Activated naive CD4-positive, alpha-beta T cell treated with anti-CD3 and anti-CD28 coated beads, Interleukin-2, amount 50 U/mL, for 24 hours (primary cell): ENCODE measurements around the gene ZNF497.
"Not testable (repeated sequence)": the region's sequence is repeated elsewhere in the genome, so short reads cannot be mapped to it uniquely, and the experiment has no call there.

Experiments used
- H3K27ac Mint-ChIP-seq: one replicate; pipeline ENCODE4 v1.8.0; 2021; ENCODE audit warnings: mild to moderate bottlenecking, mixed read lengths
- H3K27me3 Mint-ChIP-seq: one replicate; pipeline ENCODE4 v1.8.0; 2021; ENCODE audit warnings: mixed read lengths
- H3K36me3 Mint-ChIP-seq: one replicate; pipeline ENCODE4 v1.8.0; 2021; ENCODE audit warnings: mixed read lengths
- H3K4me1 Mint-ChIP-seq: one replicate; pipeline ENCODE4 v1.8.0; 2021; ENCODE audit warnings: mixed read lengths
- H3K4me3 Mint-ChIP-seq: one replicate; pipeline ENCODE4 v1.8.0; 2021; ENCODE audit warnings: mild to moderate bottlenecking, mixed read lengths
- H3K9me3 Mint-ChIP-seq: one replicate; pipeline ENCODE4 v1.8.0; 2021; ENCODE audit warnings: mixed read lengths

The ZNF497 gene

GRCh38 chr19:58356766-58357480 is 5.6 kb downstream of the ZNF497 start:
- Mint-ChIP-seq H3K27me3 (no peaks in the 10 kb centered on the region), H3K27ac (no peak overlapping the region), H3K4me3 (peak overlapping the region; percentile 68), H3K4me1 (peaks cover 6% of the 10 kb centered on the region), H3K9me3 (no peaks in the 10 kb centered on the region), H3K36me3 (no peaks in the 10 kb centered on the region)

DNA sequence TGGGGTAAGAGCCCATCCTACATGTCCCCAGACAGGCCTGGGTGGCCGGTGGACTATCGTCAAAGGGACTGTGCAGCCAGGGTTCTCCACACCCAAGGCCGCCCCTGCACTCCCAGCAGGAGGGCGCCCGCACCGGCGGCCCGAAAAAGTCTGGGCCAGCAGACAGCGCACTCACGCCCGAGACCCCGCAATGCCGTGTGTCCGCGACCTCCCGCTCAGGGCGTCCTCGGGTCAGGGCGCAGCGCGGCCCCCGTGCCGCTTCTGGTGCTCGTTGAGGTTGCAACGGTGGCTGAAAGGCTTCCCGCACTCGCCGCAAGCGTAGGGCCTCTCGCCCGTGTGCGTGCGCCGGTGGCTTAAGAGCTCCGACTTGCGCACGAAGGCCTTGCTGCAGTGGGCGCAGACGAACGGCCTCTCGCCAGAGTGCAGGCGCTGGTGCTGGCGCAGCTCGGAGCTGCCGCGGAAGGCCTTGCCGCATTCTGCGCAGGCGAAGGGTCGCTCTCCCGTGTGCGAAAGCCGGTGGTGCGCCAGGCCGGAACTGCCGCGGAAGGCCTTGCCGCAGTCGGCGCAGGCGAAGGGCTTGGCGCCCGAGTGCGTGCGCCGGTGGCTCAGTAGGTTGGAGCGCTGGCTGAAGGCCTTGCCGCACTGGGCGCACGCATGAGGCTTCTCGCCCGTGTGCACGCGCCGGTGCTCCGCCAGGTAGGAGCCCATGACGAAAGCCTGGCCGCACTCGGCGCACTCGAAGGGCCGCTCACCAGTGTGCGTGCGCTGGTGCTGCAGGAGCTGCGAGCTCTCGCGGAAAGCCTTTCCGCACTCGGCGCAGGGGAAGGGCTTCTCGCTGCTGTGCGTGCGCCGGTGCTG is 6.4 kb downstream of the ZNF497 start:
- no peaks in the 10 kb centered on the region for H3K9me3 Mint-ChIP-seq
- no peaks in the 10 kb centered on the region for H3K27me3 Mint-ChIP-seq
- no peaks in the 10 kb centered on the region for H3K36me3 Mint-ChIP-seq
- H3K4me3 Mint-ChIP-seq = peak overlapping the region; percentile 68
- no peak overlapping the region for H3K27ac Mint-ChIP-seq
- peaks cover 3% of the 10 kb centered on the region for H3K4me1 Mint-ChIP-seq

- Mint-ChIP-seq H3K27ac (no peak overlapping the region), H3K9me3 (no peaks in the 10 kb centered on the region), H3K36me3 (no peaks in the 10 kb centered on the region), H3K4me3 (no peak overlapping the region), H3K4me1 (peaks cover 3% of the 10 kb centered on the region), H3K27me3 (no peaks in the 10 kb centered on the region)
These were observed 7.2 kb downstream of the ZNF497 start for GRCh38 chr19:58355215-58355796.

- Mint-ChIP-seq H3K4me3 (no peak overlapping the region), H3K27ac (no peak overlapping the region), H3K4me1 (peaks cover 6% of the 10 kb centered on the region), H3K27me3 (no peaks in the 10 kb centered on the region), H3K9me3 (no peaks in the 10 kb centered on the region), H3K36me3 (peaks cover 2% of the 10 kb centered on the region)
These were observed 8.0 kb downstream of the ZNF497 start for GRCh38 chr19:58354478-58355030.

DNA sequence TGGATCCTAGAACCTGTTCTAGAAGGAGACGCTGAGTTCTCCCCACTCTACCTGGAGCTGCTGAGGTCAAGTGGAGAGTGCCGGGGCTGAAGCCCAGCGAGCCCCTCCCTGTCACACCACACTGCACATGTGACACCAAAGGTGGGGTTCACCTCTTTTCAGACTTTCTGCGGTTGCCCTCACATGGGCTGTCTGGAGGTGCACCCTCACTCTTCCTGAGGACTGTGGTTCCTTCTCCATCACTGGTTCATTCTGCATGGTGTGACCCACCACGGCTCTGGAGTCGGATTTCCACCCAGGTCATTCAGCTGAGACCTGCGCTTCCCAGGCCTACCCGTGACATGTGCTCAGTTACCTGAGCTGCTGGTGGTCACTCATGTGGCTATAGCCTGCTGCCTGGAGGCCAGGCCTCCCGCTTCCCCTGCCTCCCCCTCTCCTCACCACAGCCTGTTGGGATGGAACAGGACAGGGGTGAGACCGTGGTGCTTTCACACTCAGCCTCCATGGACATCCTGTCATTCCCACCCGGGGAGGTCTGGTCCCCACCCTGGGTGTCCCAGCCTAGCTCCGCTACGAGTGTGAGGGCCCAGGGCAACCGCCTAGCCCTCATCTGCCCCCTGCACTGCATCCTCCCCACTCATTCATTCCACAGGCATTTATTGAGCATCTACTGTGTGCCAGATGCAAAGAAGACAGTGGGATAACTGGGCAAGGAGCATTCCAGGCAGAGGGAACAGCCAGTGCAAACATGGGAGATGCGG is 8.7 kb downstream of the ZNF497 start:
- Mint-ChIP-seq H3K9me3 (no peaks in the 10 kb centered on the region), H3K36me3 (peaks cover 4% of the 10 kb centered on the region), H3K27ac (no peak overlapping the region), H3K4me1 (peaks cover 9% of the 10 kb centered on the region), H3K27me3 (no peaks in the 10 kb centered on the region), H3K4me3 (no peak overlapping the region)

GRCh38 chr19:58352760-58353671 is 9.5 kb downstream of the ZNF497 start, which contains the start of gene A1BG:
Gene A1BG, minus strand, starts transcription at chr19:58353492. Its CDS starts 55 bp downstream, at chr19:58353437.
- H3K4me1 Mint-ChIP-seq = peaks cover 14% of the 10 kb centered on the region
- H3K27ac Mint-ChIP-seq = no peak within 1 kb of the TSS
- H3K36me3 Mint-ChIP-seq = peaks cover 4% of the 10 kb centered on the region
- no peaks in the 10 kb centered on the region for H3K9me3 Mint-ChIP-seq
- peaks cover 2% of the 10 kb centered on the region for H3K27me3 Mint-ChIP-seq
- H3K4me3 Mint-ChIP-seq = no peak within 1 kb of the TSS

GRCh38 chr19:58351990-58352755 is 10.4 kb downstream of the ZNF497 start:
- H3K27ac Mint-ChIP-seq = no peak overlapping the region
- H3K4me3 Mint-ChIP-seq = no peak overlapping the region
- peaks cover 4% of the 10 kb centered on the region for H3K36me3 Mint-ChIP-seq
- peaks cover 14% of the 10 kb centered on the region for H3K4me1 Mint-ChIP-seq
- no peaks in the 10 kb centered on the region for H3K9me3 Mint-ChIP-seq
- peaks cover 2% of the 10 kb centered on the region for H3K27me3 Mint-ChIP-seq

DNA sequence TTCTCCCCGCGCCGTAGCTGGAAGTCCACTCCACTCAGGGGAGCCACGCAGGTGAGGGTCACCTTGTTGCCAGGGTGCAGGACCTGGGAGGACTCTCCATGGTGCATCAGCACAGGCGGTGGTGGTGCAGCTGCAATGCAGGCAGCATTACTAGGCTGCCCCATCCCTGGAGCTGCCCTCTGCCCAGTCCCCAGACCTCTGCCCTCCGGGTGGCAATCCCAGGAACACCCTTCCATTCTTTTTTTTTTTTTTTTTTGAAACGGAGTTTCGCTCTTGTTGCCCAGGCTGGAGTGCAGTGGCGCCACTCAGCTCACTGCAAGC is 11.0 kb downstream of the ZNF497 start:
- Mint-ChIP-seq H3K27me3 (peaks cover 2% of the 10 kb centered on the region), H3K4me3 (no peak overlapping the region), H3K36me3 (peaks cover 4% of the 10 kb centered on the region), H3K4me1 (peaks cover 14% of the 10 kb centered on the region), H3K9me3 (no peaks in the 10 kb centered on the region), H3K27ac (no peak overlapping the region)

GRCh38 chr19:58350871-58351557 is 11.5 kb downstream of the ZNF497 start:
- H3K27me3 Mint-ChIP-seq = peaks cover 2% of the 10 kb centered on the region
- peaks cover 4% of the 10 kb centered on the region for H3K36me3 Mint-ChIP-seq
- H3K9me3 Mint-ChIP-seq = no peaks in the 10 kb centered on the region
- H3K4me1 Mint-ChIP-seq = peaks cover 14% of the 10 kb centered on the region
- no peak overlapping the region for H3K27ac Mint-ChIP-seq
- H3K4me3 Mint-ChIP-seq = no peak overlapping the region

GRCh38 chr19:58350001-58350861 is 12.3 kb downstream of the ZNF497 start:
- Mint-ChIP-seq H3K27me3 (peaks cover 2% of the 10 kb centered on the region), H3K27ac (no peak overlapping the region), H3K4me3 (no peak overlapping the region), H3K36me3 (peaks cover 4% of the 10 kb centered on the region), H3K9me3 (no peaks in the 10 kb centered on the region), H3K4me1 (peaks cover 21% of the 10 kb centered on the region)

DNA sequence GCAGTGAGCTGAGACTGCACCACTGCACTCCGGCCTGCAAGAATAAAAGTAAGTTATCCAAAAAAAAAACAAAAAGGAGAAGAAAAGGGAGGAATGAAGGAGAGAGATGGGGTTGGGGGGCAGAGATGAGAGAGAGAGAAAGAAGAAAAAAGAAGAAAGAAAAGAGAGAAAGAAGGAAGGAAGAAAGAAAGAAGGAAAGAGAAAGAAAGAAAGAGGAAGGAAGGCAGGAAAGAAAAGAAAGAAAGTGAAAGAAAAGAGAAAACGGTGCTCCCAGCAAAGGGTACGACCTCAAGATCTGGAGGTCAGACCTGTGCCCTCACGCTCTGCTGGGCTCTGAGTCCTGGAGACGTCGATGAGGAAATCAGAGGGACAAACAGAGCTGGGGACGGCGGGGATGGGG is 13.0 kb downstream of the ZNF497 start:
- no peaks in the 10 kb centered on the region for H3K9me3 Mint-ChIP-seq
- peaks cover 3% of the 10 kb centered on the region for H3K27me3 Mint-ChIP-seq
- no peak overlapping the region for H3K4me3 Mint-ChIP-seq
- peaks cover 17% of the 10 kb centered on the region for H3K4me1 Mint-ChIP-seq
- H3K27ac Mint-ChIP-seq = no peak overlapping the region
- H3K36me3 Mint-ChIP-seq = peaks cover 4% of the 10 kb centered on the region

- peak overlapping the region; percentile 91 for H3K4me3 Mint-ChIP-seq
These were observed 14.5 kb downstream of the ZNF497 start for GRCh38 chr19:58348080-58348479.

More at GRCh38 chr19:58348080-58348479, 14.5 kb downstream of the ZNF497 start:
- not testable (repeated sequence) for H3K27ac Mint-ChIP-seq, H3K36me3 Mint-ChIP-seq, H3K27me3 Mint-ChIP-seq, H3K9me3 Mint-ChIP-seq
- peaks cover 17% of the 10 kb centered on the region for H3K4me1 Mint-ChIP-seq
